ENCODE measurements around the gene PTPRD.

GRCh38 chr9:8679371-8679822 is 1933.4 kb downstream of the PTPRD start:
- no peak for TF ChIP-seq CTCF (IDR thresholded peaks at IDR 0.05; ENCODE audit: insufficient read depth, low read length, poor library complexity, severe bottlenecking)
- no peak for TF ChIP-seq EZH2phosphoT487 (conservative IDR thresholded peaks at IDR 0.05; ENCODE audit: low read length)
